Neural cell (in vitro differentiated cells): ENCODE measurements around the gene RPLP2. TPM values are rescaled to one million over a fixed set of nuclear protein-coding genes. Genes with fewer than 3 reads are reported as not detected.

ENCODE experiments used
- H2AFZ ChIP-seq: fragments of 200-600, 300-800 bp; sonication (generic), shearing (Covaris generic); 2 replicates; pipeline ENCODE4 v1.6.0; 2014; ENCODE audit warnings: low read depth, mild to moderate bottlenecking, antibody characterized with exemption, low read length, moderate library complexity
- H3F3A ChIP-seq: fragments of 200-600 bp; shearing (Covaris generic); 2 replicates; pipeline ENCODE4 v1.6.1; 2016; ENCODE audit warnings: mild to moderate bottlenecking, moderate library complexity, mixed read lengths, antibody characterized with exemption, low read length; ENCODE audit not compliant: insufficient read depth, poor library complexity, severe bottlenecking
- H3K27ac ChIP-seq: fragments of 200-600, 300-800 bp; sonication (generic), shearing (Covaris generic); 2 replicates; pipeline ENCODE4 v1.5.1; 2014; ENCODE audit warnings: mild to moderate bottlenecking, low read length, moderate library complexity
- H3K27me3 ChIP-seq: fragments of 300-800, 200-600 bp; sonication (generic), shearing (Covaris generic); 2 replicates; pipeline ENCODE4 v1.6.0; 2014; ENCODE audit warnings: mild to moderate bottlenecking, low read depth, low read length, moderate library complexity; ENCODE audit not compliant: insufficient read depth
- H3K36me3 ChIP-seq: fragments of 300-800, 200-600 bp; sonication (generic), shearing (Covaris generic); 2 replicates; pipeline ENCODE4 v1.5.1; 2014; ENCODE audit warnings: mild to moderate bottlenecking, antibody characterized with exemption, low read length, moderate library complexity; ENCODE audit not compliant: insufficient read depth
- H3K4me2 ChIP-seq: fragments of 300-800, 200-600 bp; sonication (generic), shearing (Covaris generic); 2 replicates; pipeline ENCODE4 v1.6.0; 2014; ENCODE audit warnings: mild to moderate bottlenecking, low read length
- H3K4me3 ChIP-seq: fragments of 300-800, 200-600 bp; sonication (generic), shearing (Covaris generic); 2 replicates; pipeline ENCODE4 v1.5.1; 2014; ENCODE audit warnings: mild to moderate bottlenecking, low read length, moderate library complexity
- H3K79me2 ChIP-seq: fragments of 200-600 bp; shearing (Covaris generic); replicated peaks from 2 replicates; pipeline ENCODE4 v1.6.0; 2014; ENCODE audit warnings: mild to moderate bottlenecking, low read length, moderate library complexity; ENCODE audit not compliant: insufficient read depth
- H3K9ac ChIP-seq: fragments of 300-800, 200-600 bp; sonication (generic), shearing (Covaris generic); 2 replicates; pipeline ENCODE4 v1.6.1; 2016; ENCODE audit warnings: mild to moderate bottlenecking, low read length, mixed read lengths
- H3K9me2 ChIP-seq: fragments of 200-600 bp; shearing (Covaris generic); 2 replicates; pipeline ENCODE4 v1.6.1; 2016; ENCODE audit warnings: mild to moderate bottlenecking, low read length, mixed read lengths; ENCODE audit not compliant: insufficient read depth
- H3K9me3 ChIP-seq: fragments of 200-600, 300-800 bp; sonication (generic), shearing (Covaris generic); 2 replicates; pipeline ENCODE4 v1.6.1; 2016; ENCODE audit warnings: mild to moderate bottlenecking, mixed run types, low read length, moderate library complexity, mixed read lengths
- H4K20me1 ChIP-seq: fragments of 200-600 bp; shearing (Covaris generic); 2 replicates; pipeline ENCODE4 v1.6.1; 2016; ENCODE audit warnings: mild to moderate bottlenecking, mixed run types; ENCODE audit not compliant: insufficient read depth
- EP300 ChIP-seq: fragments of 450-650 bp; conservative IDR thresholded peaks from 2 replicates; pipeline ENCODE4 v1.6.1; 2014; ENCODE audit warnings: antibody characterized with exemption, mild to moderate bottlenecking, moderate library complexity; ENCODE audit not compliant: poor library complexity, severe bottlenecking
- EZH2 ChIP-seq: fragments of 200-600, 300-800 bp; shearing (Covaris generic), sonication (generic); IDR thresholded peaks from 2 replicates; pipeline ENCODE4 v1.6.1; 2014; ENCODE audit warnings: antibody characterized with exemption, low read length, borderline replicate concordance, mild to moderate bottlenecking; ENCODE audit not compliant: insufficient read depth, poor library complexity, severe bottlenecking
- MXI1 ChIP-seq: fragments of 450-650 bp; conservative IDR thresholded peaks from 2 replicates; pipeline ENCODE4 v1.6.1; 2014; ENCODE audit warnings: antibody characterized with exemption, mild to moderate bottlenecking; ENCODE audit not compliant: poor library complexity, severe bottlenecking
- POLR2AphosphoS5 ChIP-seq: IDR thresholded peaks from 2 replicates; pipeline ENCODE4 v1.6.1; 2012
- RAD21 ChIP-seq: fragments of 450-650 bp; conservative IDR thresholded peaks from 2 replicates; pipeline ENCODE4 v1.6.1; 2014; ENCODE audit warnings: antibody characterized with exemption, mild to moderate bottlenecking, moderate library complexity
- SMC3 ChIP-seq: fragments of 450-650 bp; conservative IDR thresholded peaks from 2 replicates; pipeline ENCODE4 v1.6.1; 2014; ENCODE audit warnings: antibody characterized with exemption, mild to moderate bottlenecking, moderate library complexity; ENCODE audit not compliant: poor library complexity
- polyA plus RNA-seq: library from polyadenylated mRNA; depleted of rRNA; stranded (reverse); fragments of >200 nt; gene quantifications from 2 replicates; pipeline ENCODE4 v1.2.3, GENCODE V29; 2014
- TF ChIP-seq, protein P1 (sequence below): IDR thresholded peaks from 2 replicates; pipeline ENCODE4 v1.6.1; 2012; ENCODE audit warnings: borderline replicate concordance
- TF ChIP-seq, protein P2 (sequence below): fragments of 450-650 bp; IDR thresholded peaks from 2 replicates; pipeline ENCODE4 v1.5.1; 2014; ENCODE audit warnings: antibody characterized with exemption, mild to moderate bottlenecking, moderate library complexity; ENCODE audit not compliant: poor library complexity, severe bottlenecking

RPLP2 gene
- polyA plus RNA-seq, 1 donor from 2014 or later: 147 TPM

DNA sequence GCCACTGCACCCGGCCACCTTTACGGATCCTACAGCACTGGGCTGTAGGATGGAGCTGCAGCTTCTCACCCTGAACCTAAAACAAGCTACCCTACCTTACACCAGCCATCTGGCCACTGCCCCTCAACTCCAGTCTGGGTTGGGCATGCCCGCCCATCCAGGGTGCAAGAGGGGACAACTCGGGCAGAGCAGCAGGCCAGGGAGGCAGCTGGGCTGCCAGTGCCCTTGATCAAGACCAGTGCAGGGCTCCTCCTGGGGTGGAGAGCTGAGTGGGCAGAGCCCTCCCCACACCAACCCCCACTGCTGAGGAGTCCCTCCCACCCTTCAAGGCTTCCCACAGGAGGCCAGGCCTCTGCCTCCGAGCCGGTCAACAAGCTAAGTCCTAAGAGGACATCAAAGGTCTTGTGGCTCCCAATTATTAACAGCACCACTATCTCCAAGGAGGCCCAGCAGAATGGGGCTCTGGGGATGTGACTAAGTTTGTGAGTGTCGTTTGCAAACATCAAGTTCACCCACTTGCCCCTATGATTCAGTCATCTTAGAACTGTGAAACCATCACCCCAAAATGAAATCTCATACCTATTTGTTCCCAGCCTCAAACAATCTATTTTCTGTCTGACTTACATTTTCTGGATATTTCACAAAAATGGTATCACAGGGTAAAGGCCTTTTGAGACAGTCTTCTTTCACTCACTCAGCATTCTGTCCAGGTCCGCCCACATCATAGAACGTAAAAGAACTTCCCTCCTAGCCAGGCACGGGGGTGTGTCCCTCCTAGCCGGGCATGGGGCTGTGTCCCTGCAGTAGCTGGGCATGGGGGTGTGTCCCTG, 43.4 kb upstream of the RPLP2 start:
- Histone ChIP-seq H3F3A (no peaks in the 10 kb centered on the region), H3K79me2 (no peaks in the 10 kb centered on the region), H4K20me1 (no peaks in the 10 kb centered on the region), H3K9me2 (no peaks in the 10 kb centered on the region), H3K9me3 (no peaks in the 10 kb centered on the region), H3K4me3 (no peak overlapping the region), H3K27ac (no peak overlapping the region), H3K4me2 (no peak overlapping the region), H3K27me3 (no peaks in the 10 kb centered on the region), H3K9ac (no peak overlapping the region), H2AFZ (no peak overlapping the region), H3K36me3 (no peaks in the 10 kb centered on the region)
- TF ChIP-seq EP300 (no peak), EZH2 (no peak), POLR2AphosphoS5 (no peak), SMC3 (no peak), RAD21 (no peak), MXI1 (no peak)
- TF ChIP-seq, protein P1, sequence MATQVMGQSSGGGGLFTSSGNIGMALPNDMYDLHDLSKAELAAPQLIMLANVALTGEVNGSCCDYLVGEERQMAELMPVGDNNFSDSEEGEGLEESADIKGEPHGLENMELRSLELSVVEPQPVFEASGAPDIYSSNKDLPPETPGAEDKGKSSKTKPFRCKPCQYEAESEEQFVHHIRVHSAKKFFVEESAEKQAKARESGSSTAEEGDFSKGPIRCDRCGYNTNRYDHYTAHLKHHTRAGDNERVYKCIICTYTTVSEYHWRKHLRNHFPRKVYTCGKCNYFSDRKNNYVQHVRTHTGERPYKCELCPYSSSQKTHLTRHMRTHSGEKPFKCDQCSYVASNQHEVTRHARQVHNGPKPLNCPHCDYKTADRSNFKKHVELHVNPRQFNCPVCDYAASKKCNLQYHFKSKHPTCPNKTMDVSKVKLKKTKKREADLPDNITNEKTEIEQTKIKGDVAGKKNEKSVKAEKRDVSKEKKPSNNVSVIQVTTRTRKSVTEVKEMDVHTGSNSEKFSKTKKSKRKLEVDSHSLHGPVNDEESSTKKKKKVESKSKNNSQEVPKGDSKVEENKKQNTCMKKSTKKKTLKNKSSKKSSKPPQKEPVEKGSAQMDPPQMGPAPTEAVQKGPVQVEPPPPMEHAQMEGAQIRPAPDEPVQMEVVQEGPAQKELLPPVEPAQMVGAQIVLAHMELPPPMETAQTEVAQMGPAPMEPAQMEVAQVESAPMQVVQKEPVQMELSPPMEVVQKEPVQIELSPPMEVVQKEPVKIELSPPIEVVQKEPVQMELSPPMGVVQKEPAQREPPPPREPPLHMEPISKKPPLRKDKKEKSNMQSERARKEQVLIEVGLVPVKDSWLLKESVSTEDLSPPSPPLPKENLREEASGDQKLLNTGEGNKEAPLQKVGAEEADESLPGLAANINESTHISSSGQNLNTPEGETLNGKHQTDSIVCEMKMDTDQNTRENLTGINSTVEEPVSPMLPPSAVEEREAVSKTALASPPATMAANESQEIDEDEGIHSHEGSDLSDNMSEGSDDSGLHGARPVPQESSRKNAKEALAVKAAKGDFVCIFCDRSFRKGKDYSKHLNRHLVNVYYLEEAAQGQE: no peak
- TF ChIP-seq, protein P2, sequence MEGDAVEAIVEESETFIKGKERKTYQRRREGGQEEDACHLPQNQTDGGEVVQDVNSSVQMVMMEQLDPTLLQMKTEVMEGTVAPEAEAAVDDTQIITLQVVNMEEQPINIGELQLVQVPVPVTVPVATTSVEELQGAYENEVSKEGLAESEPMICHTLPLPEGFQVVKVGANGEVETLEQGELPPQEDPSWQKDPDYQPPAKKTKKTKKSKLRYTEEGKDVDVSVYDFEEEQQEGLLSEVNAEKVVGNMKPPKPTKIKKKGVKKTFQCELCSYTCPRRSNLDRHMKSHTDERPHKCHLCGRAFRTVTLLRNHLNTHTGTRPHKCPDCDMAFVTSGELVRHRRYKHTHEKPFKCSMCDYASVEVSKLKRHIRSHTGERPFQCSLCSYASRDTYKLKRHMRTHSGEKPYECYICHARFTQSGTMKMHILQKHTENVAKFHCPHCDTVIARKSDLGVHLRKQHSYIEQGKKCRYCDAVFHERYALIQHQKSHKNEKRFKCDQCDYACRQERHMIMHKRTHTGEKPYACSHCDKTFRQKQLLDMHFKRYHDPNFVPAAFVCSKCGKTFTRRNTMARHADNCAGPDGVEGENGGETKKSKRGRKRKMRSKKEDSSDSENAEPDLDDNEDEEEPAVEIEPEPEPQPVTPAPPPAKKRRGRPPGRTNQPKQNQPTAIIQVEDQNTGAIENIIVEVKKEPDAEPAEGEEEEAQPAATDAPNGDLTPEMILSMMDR: no peak

DNA sequence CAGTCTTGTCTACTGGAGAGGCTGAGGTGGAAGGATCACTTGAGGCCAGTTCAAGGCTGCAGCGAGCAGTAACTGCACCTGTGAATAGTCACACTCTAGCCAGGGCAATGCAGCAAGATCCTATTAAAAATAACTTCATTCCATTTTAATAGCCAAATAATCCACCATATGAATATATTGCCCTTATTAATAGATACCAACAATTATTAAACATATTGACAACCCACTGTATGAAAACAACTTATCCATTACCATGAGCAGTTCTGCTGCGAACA, 42.9 kb upstream of the RPLP2 start:
- no peak overlapping the region for H3K9ac ChIP-seq
- no peaks in the 10 kb centered on the region for H3K27me3 ChIP-seq
- H4K20me1 ChIP-seq: no peaks in the 10 kb centered on the region
- H3K9me3 ChIP-seq: no peaks in the 10 kb centered on the region
- no peaks in the 10 kb centered on the region for H3K79me2 ChIP-seq
- H3K36me3 ChIP-seq: no peaks in the 10 kb centered on the region
- no peak overlapping the region for H3K4me2 ChIP-seq
- no peak overlapping the region for H3K4me3 ChIP-seq
- H2AFZ ChIP-seq: no peak overlapping the region
- H3K27ac ChIP-seq: no peak overlapping the region
- H3K9me2 ChIP-seq: no peaks in the 10 kb centered on the region
- TF ChIP-seq, protein P2: no peak
- TF ChIP-seq RAD21: no peak
- TF ChIP-seq SMC3: no peak
- no peak for TF ChIP-seq EZH2
- no peaks in the 10 kb centered on the region for H3F3A ChIP-seq
